ENCODE measurements around the gene RGS8. TPM values are rescaled to one million over a fixed set of nuclear protein-coding genes. Genes with fewer than 3 reads are reported as not detected.

RGS8 gene
- polyA plus RNA-seq, 1 of the 3 experiments (the other 2 are of a cell fraction): not detected

- H4K20me1 ChIP-seq (ENCODE audit: insufficient read depth): no peaks in the 10 kb centered on the region
- ChIA-PET POLR2A (no interaction called here), CTCF (no interaction called here)
- no peaks in the 10 kb centered on the region for H3K9me3 ChIP-seq
- H3K36me3 ChIP-seq (replicated peaks in 1 of 2; ENCODE audit: control insufficient read depth in 1 of 2, insufficient read depth in 2 of 2, low read length in 1 of 2): no peaks in the 10 kb centered on the region
- H3F3A ChIP-seq (replicated peaks; ENCODE audit: insufficient read depth): no peaks in the 10 kb centered on the region
- no peak overlapping the region for H3K27ac ChIP-seq (ENCODE audit: low read depth in 2 of 2, low read length in 1 of 2)
- no peak overlapping the region for H2AFZ ChIP-seq (ENCODE audit: low read depth)
- H3K4me1 ChIP-seq (ENCODE audit: control insufficient read depth in 1 of 2, insufficient read depth in 2 of 2, low read depth in 1 of 2, low read length in 1 of 2): peaks cover 0 to 6% of the 10 kb centered on the region in 2 experiments; a peak in 1 of 4 replicates
- H3K4me2 ChIP-seq: no peak overlapping the region
- H3K9ac ChIP-seq: no peak overlapping the region
- H3K79me2 ChIP-seq (ENCODE audit: insufficient read depth): no peaks in the 10 kb centered on the region
- H3K27me3 ChIP-seq (ENCODE audit: insufficient read depth): no peaks in the 10 kb centered on the region; the same call in none of the 2 replicates
- H3K4me3 ChIP-seq (ENCODE audit: low read depth in 2 of 2, low read length in 1 of 2): no peak overlapping the region
- no peaks in the 10 kb centered on the region for H3K9me2 ChIP-seq
- no peak for DNase-seq
- TF ChIP-seq FOXJ3 (CRISPR knock-in tag; IDR thresholded peaks at IDR 0.05): no peak
- TF ChIP-seq RXRA (IDR thresholded peaks at IDR 0.05; ENCODE audit: borderline replicate concordance, low read depth): no peak
- TF ChIP-seq EZH2phosphoT487 (IDR thresholded peaks at IDR 0.05; ENCODE audit: borderline replicate concordance, low read depth): no peak
- no peak for TF ChIP-seq JUND (IDR thresholded peaks at IDR 0.05)
- no peak for TF ChIP-seq PBX3 (IDR thresholded peaks at IDR 0.05)
- no peak for TF ChIP-seq POLR2AphosphoS5 (IDR thresholded peaks at IDR 0.05; ENCODE audit: low read depth, low read length)
- TF ChIP-seq FOSL2 (IDR thresholded peaks at IDR 0.05; ENCODE audit: borderline replicate concordance, low read depth): no peak
- TF ChIP-seq GABPA (IDR thresholded peaks at IDR 0.05; ENCODE audit: low read depth): no peak
- TF ChIP-seq IRF3 (IDR thresholded peaks at IDR 0.05; ENCODE audit: low read depth, low read length): no peak
- no peak for TF ChIP-seq SMC3 (IDR thresholded peaks at IDR 0.05; ENCODE audit: low read depth, low read length)
- WGBS (ENCODE audit: low lambda C conversion rate): 41% methylated on average over 3 of the region's 3 CpGs
Measured at GRCh38 chr1:182651339-182651724, 33.1 kb downstream of the RGS8 start.

- no peaks in the 10 kb centered on the region for H3F3A ChIP-seq (replicated peaks; ENCODE audit: insufficient read depth)
- no peaks in the 10 kb centered on the region for H4K20me1 ChIP-seq (ENCODE audit: insufficient read depth)
- no peak overlapping the region for H2AFZ ChIP-seq (ENCODE audit: low read depth)
- H3K9me3 ChIP-seq: no peaks in the 10 kb centered on the region
- WGBS (ENCODE audit: low lambda C conversion rate): 54% methylated on average over 6 of the region's 6 CpGs
- TF ChIP-seq ZBTB33 (IDR thresholded peaks at IDR 0.05; ENCODE audit: borderline replicate concordance, low read depth) (no peak), NRF1 (IDR thresholded peaks at IDR 0.05; ENCODE audit: low read depth, low read length) (no peak)
- no peaks in the 10 kb centered on the region for H3K36me3 ChIP-seq (replicated peaks in 1 of 2; ENCODE audit: control insufficient read depth in 1 of 2, insufficient read depth in 2 of 2, low read length in 1 of 2)
- H3K27ac ChIP-seq (ENCODE audit: low read depth in 2 of 2, low read length in 1 of 2): no peak overlapping the region
- no peaks in the 10 kb centered on the region for H3K79me2 ChIP-seq (ENCODE audit: insufficient read depth)
- POLR2A ChIA-PET: no interaction called here
- H3K4me3 ChIP-seq (ENCODE audit: low read depth in 2 of 2, low read length in 1 of 2): no peak overlapping the region
- CTCF ChIA-PET: interaction anchor here (0.6 kb wide), 1 partner anchor 225 kb away, joined by 3 read pairs; no protein-coding TSS in a partner anchor
- no peaks in the 10 kb centered on the region; the same call in none of the 2 replicates for H3K27me3 ChIP-seq (ENCODE audit: insufficient read depth)
- no peak overlapping the region for H3K9ac ChIP-seq
- no peaks in the 10 kb centered on the region for H3K9me2 ChIP-seq
- H3K4me2 ChIP-seq: no peak overlapping the region
- peaks cover 0 to 4% of the 10 kb centered on the region in 2 experiments; a peak in 1 of 4 replicates for H3K4me1 ChIP-seq (ENCODE audit: control insufficient read depth in 1 of 2, insufficient read depth in 2 of 2, low read depth in 1 of 2, low read length in 1 of 2)
- no peak for DNase-seq
Measured at GRCh38 chr1:182650678-182651338, 33.6 kb downstream of the RGS8 start.

Measured in SK-N-SH (cell line).